ENCODE data around the gene PLBD1. TPM values are rescaled to one million over a fixed set of nuclear protein-coding genes. Genes with fewer than 3 reads are reported as not detected.

Gene PLBD1
- total RNA-seq, 4 donors from 2014 or later = 2.5 to 15.2 (median 8.3) TPM

DNA sequence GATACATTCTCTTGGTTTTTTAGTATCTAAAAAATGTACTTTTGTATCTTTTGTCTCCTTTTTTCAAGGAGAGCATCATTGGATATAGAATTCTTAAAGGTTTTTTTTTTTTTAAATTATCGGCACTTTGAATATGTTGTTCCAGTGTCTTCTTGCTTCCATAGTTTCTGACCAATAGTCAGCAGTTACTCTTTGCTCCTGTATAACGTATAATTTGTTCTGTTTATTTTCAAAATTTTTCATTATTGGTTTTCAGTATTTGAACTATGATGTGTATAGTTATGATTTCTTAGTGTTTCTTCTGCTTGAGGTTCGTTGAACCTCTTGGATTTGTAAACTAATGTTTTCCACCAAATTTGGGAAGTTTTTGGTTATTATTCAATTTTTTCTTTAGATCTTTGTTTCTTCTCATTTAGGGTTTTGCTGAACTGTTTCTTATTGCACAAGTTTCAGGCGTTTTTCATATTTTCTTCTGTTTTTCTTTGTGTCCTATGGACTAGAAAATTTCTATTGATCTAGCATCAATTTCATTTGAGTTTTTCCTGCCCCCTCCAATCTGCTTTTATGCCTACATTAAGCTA is 93.9 kb downstream of the PLBD1 start:
- H3K4me3 ChIP-seq = no peak overlapping the region
- 84 to 87% methylated on average over 4 of the region's 4 CpGs for WGBS, 2 donors (ENCODE audit: low coverage in 1 of 2)
- no peak for ATAC-seq
- H3K27me3 ChIP-seq = no peaks in the 10 kb centered on the region
- no peak for TF ChIP-seq POLR2A (IDR thresholded peaks at IDR 0.05)
- TF ChIP-seq EP300 (IDR thresholded peaks at IDR 0.05) = no peak
- no peak for TF ChIP-seq POLR2AphosphoS5 (IDR thresholded peaks at IDR 0.05)
- TF ChIP-seq, protein P1, sequence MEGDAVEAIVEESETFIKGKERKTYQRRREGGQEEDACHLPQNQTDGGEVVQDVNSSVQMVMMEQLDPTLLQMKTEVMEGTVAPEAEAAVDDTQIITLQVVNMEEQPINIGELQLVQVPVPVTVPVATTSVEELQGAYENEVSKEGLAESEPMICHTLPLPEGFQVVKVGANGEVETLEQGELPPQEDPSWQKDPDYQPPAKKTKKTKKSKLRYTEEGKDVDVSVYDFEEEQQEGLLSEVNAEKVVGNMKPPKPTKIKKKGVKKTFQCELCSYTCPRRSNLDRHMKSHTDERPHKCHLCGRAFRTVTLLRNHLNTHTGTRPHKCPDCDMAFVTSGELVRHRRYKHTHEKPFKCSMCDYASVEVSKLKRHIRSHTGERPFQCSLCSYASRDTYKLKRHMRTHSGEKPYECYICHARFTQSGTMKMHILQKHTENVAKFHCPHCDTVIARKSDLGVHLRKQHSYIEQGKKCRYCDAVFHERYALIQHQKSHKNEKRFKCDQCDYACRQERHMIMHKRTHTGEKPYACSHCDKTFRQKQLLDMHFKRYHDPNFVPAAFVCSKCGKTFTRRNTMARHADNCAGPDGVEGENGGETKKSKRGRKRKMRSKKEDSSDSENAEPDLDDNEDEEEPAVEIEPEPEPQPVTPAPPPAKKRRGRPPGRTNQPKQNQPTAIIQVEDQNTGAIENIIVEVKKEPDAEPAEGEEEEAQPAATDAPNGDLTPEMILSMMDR (IDR thresholded peaks at IDR 0.05) = no peak
- H3K27ac ChIP-seq = no peak overlapping the region
- peaks cover 2 to 50% (median 6%) of the 10 kb centered on the region in 3 donors for H3K9me3 ChIP-seq
- peaks cover 14 to 86% of the 10 kb centered on the region in 2 donors for H3K36me3 ChIP-seq
- no peaks in the 10 kb centered on the region for H3K4me1 ChIP-seq

DNA sequence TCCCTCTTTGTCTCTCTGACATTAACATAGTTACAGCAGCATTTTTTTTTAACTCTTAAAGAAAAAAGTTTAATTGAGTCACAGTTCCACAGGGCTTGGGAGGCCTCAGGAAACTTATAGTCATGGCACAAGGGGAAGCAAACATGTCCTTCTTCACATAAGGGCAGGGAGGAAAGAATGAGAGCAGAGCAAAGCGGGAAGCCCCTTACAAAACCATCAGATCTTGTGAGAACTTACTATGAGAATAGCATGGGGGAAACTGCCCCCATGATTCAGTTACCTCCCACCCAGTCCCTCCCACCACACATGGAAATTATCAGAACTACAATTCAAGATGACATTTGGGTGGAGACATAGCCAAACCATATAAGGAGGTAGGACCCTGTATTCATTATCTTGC is 96.2 kb downstream of the PLBD1 start:
- Histone ChIP-seq H3K9me3 (peaks cover 2 to 50% (median 6%) of the 10 kb centered on the region in 3 donors), H3K27ac (no peak overlapping the region), H3K27me3 (no peaks in the 10 kb centered on the region), H3K36me3 (peaks cover 8 to 77% of the 10 kb centered on the region in 2 donors), H3K4me3 (no peak overlapping the region), H3K4me1 (no peaks in the 10 kb centered on the region)
- ATAC-seq = no peak
- TF ChIP-seq, protein P1 (IDR thresholded peaks at IDR 0.05) = no peak
- WGBS, 2 donors (ENCODE audit: low coverage in 1 of 2) = 92 to 100% methylated on average over 1 of the region's 1 CpG

DNA sequence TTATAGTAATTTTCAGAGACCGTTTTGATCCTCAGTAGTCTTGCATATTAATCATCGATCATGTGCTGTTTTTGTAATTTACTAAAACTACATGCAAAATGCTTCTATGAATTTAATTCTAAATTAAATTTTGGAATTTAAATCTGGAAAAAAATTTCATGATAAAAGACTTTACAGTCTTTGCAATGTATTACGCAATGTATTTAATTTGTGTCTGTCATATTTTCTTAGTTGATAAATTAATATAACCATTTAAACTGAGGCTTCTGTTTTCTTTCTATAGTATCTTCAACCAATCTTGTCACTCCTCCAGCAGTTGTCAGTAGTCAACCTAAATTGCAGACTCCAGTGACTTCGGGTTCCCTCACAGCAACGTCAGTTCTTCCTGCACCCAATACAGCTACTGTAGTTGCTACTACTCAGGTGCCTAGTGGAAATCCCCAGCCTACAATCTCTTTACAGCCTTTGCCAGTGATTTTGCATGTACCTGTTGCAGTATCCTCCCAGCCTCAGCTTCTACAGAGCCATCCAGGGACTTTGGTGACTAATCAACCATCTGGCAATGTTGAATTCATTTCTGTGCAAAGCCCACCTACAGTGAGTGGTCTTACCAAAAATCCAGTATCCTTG is 107.4 kb downstream of the PLBD1 start:
- ATAC-seq = no peak
- WGBS, 2 donors (ENCODE audit: low coverage in 1 of 2) = 90 to 92% methylated on average over 5 of the region's 5 CpGs
- H3K36me3 ChIP-seq = peaks cover 0 to 71% of the 10 kb centered on the region in 2 donors

DNA sequence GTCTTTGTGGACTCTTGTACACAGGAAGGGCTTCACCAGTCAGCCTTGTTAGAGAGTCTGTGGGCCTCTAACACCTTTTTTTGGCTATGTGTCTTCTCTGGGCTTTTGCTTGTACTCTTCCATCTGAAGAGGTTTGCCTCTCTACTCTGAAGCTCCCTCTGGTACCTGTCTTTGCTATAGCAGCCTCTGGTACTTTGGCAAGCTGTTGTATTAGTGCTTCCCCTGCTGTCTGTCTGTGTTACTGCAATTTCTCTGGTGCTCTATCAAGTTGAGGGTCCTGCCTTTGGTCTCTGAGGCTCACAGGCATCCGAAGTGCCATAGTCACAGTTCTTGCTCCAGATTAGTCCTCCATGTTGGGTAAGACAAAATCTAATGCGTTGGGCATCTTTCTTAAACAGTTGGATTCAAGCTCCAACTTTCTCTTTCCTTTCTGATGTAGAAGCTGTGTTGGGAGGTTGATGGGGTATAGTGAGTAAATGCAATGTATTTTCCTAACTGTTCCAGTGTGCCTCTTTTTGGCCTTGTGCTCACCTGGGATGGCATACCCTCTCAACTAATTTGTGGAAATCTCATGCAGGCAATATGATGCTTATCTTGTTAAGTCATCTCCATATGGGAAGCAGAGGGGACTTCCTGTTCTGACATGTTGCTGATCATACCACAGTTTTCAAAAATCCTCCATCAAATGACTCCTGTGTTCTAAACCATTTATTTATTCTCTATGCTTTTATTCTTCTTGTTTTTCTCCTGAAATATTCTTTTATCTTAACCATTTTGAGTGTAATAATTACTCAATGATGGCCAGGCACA is 113.4 kb downstream of the PLBD1 start:
- Histone ChIP-seq H3K27me3 (no peaks in the 10 kb centered on the region), H3K4me1 (peaks cover 0 to 8% (median 0%) of the 10 kb centered on the region in 3 donors), H3K4me3 (no peak overlapping the region), H3K9me3 (no peaks in the 10 kb centered on the region), H3K36me3 (peaks cover 0 to 66% of the 10 kb centered on the region in 2 donors), H3K27ac (no peak overlapping the region)
- no peak for ATAC-seq
- TF ChIP-seq, protein P1 (IDR thresholded peaks at IDR 0.05) = peak in 1 of 4 experiments; percentile 32
- TF ChIP-seq POLR2A (IDR thresholded peaks at IDR 0.05) (no peak), EP300 (IDR thresholded peaks at IDR 0.05) (no peak), POLR2AphosphoS5 (IDR thresholded peaks at IDR 0.05) (no peak)
- WGBS, 2 donors (ENCODE audit: low coverage in 1 of 2) = 63 to 79% methylated on average over 1 to 2 of the region's 2 CpGs

More for the DNA sequence above, 107.4 kb downstream of the PLBD1 start:
- Histone ChIP-seq H3K9me3 (no peaks in the 10 kb centered on the region), H3K27ac (no peak overlapping the region), H3K4me1 (peaks cover 0 to 4% (median 0%) of the 10 kb centered on the region in 3 donors), H3K4me3 (no peak overlapping the region), H3K27me3 (no peaks in the 10 kb centered on the region)
- no peak for TF ChIP-seq POLR2AphosphoS5 (IDR thresholded peaks at IDR 0.05)
- TF ChIP-seq, protein P1 (IDR thresholded peaks at IDR 0.05) = no peak
- TF ChIP-seq POLR2A (IDR thresholded peaks at IDR 0.05) = no peak
- no peak for TF ChIP-seq EP300 (IDR thresholded peaks at IDR 0.05)

Small RNA genes within 50 kb of the gene (small RNA-seq; reads per million reads assigned to genes)
- gene RN7SKP134 = 0 reads per million in 4 donors

Other genes with a start within 250 kb of the PLBD1 start
- gene ATF7IP, start 202.2 kb downstream of the PLBD1 start, total RNA-seq = 10 to 100 TPM; 32.0 to 71.8 (median 32.7) TPM
- gene GUCY2C, start 128.7 kb upstream of the PLBD1 start, total RNA-seq = not detected
- gene WBP11, start 235.6 kb upstream of the PLBD1 start, total RNA-seq = 10 to 100 TPM; 13.5 to 24.3 (median 21.1) TPM
- 1 to 10 TPM in 2 of 4 donors, under 1 TPM in 2; 0.40 to 1.5 (median 1.0) TPM for gene C12orf60, start 235.8 kb upstream of the PLBD1 start, total RNA-seq
- under 1 TPM in 3 of 4 donors, not detected in 1; 0.13 to 0.57 (median 0.31) TPM for gene SMCO3, start 246.3 kb upstream of the PLBD1 start, total RNA-seq

Measured in gastroesophageal sphincter (tissue), 4 donors.